Epithelial cell of prostate (primary cell): ENCODE results near the gene HLA-E.
"Not testable (repeated sequence)": the region's sequence is repeated elsewhere in the genome, so short reads cannot be mapped to it uniquely, and the experiment has no call there.

Experiments
- DNase-seq: peaks from one replicate; pipeline ENCODE4 v3.0.0-alpha.2; 2011; ENCODE audit warnings: low read depth, low spot score
- H3K27ac ChIP-seq: fragments of 450-650 bp; 2 replicates; pipeline ENCODE4 v1.5.1; 2017; ENCODE audit warnings: mild to moderate bottlenecking

HLA-E gene

DNA sequence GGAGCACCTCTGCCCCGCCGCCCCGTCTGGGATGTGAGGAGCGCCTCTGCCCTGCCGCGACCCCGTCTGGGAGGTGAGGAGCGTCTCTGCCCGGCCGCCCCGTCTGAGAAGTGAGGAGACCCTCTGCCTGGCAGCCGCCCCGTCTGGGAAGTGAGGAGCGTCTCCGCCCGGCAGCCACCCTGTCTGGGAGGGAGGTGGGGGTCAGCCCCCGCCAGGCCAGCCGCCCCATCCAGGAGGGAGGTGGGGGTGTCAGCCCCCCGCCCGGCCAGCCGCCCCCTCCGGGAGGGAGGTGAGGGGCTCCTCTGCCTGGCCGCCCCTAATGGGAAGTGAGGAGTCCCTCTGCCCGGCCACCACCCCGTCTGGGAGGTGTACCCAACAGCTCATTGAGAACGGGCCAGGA lies 14.2 kb upstream of the HLA-E start:
- not testable (repeated sequence) for DNase-seq, H3K27ac ChIP-seq

DNA sequence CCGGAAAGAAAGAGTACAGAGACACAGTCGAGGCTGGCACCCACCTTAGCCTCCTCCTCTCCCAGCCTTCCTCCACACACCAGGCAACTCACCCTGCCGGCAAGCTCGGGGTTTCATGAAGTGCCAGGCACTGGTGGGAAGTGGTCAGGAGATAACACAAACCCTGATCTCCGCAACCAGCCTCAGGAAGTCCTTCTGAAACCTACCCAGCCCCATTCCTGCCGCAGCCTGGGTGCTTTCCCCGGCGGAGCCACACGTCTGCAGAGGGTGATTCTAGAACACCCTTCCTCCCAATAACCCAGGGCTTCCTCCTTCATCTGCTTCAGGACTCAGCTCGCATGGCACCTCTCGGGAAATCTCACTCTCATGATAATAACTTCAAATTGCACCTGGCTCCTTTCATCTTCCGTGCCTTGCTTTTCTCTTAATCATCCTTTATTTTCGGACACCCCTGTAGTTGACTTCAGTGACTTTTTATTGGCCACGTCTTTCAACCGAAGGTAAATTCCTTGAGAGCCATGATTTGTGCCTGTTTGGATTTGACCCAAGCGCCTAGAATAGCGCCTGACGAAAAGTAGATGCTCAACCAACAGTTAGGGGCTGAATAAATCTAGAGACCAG lies 8.7 kb upstream of the HLA-E start:
- no peak for DNase-seq
- H3K27ac ChIP-seq, result no peak overlapping the region

DNA sequence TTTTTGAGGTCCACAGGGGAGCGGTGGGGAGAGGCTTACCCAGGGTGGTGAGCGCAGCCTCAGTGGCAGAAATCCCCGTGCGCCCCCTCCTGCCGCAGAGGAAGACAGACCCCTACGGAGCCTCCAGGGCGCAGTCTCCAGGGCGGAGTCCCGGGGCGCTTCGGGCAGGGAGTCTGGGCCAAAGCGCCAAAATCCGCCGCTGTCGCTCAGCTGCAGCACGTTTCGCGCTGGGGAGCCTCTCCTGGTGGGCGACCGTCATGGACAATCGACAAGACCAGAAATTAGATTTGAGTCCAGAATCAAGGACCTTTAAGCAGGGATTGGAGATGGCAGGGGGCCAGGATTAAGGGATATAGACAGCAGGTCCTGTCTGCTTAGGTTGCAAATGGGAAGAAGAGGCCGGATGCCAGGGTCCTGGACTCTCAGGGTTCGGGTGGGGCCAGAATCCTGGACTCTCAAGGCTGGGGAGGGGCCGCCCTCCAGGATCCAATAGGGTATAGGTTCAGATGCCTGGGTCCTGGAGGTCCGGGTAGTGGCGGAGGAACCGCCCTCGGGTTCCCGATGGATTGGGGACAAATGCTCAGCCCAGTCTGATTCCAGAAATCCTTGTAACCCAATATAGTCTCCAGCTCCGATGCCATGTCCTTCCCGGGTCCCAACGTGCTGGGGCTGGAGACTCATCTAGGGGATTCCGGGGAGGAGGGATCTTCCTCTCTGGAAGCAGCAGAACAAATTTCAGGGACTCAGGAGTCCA lies 7.9 kb upstream of the HLA-E start:
- H3K27ac ChIP-seq, result no peak overlapping the region
- DNase-seq, result no peak

DNA sequence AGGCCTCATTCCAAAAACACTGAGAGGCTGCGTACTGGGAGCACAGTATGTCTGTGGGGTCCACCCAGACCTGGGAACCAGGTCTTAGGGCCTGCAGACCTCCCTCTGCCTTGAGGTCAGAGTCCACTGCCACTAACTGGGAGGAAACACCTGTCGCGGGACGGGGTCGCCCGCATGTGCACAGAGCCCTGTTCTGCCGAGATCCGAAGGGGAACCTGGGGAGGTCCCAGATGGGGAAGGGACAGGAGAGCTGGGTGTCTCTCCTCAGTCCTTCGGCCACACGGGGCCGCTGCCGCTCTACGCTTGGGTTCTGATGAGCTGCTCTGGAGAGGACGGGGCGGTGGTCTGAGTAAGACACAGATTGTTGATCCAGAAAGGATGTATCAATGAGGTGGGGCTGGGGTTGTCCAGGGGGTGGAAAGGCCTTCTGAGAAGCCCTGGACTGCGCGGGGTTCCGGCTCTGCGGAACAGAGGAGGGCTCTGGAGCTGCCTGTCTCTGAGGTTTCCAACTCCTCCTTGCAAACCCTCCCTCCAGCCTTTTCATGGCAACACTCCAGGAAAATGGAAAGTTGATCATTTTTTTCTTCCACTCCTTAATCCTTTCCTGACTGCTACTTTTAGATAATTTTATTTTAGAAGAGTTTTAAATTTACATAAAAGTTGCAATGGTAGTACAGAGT lies 7.2 kb upstream of the HLA-E start:
- DNase-seq, H3K27ac ChIP-seq: not testable (repeated sequence)

DNA sequence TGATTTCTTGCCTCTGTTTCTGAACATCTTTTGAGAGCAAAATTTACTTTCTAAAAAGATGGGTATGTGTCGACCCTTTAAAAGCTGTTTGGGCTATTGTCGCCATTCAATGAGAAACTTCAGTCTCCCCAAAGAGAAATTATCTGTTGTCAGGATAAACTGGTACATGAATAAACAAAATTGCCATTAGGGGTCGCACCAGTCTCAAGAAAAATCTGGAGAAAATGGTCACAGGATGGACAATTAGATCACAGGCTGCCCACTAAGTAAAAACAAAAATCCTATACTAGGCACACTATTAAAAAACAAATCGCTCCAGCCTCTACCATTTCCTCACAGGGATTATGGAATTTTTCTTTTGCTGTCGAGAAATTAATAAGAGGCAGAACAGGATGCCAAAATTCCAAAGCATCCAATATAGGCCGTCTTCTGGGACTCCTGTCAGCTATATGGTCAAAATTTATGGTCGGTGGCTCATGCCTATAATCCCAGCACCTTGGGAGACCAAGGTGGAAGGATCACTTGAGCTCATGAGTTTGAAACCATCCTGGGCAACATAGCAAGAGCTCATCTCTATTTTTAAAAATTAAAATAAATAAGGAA lies 5.5 kb upstream of the HLA-E start:
- no peak for DNase-seq
- H3K27ac ChIP-seq, result no peak overlapping the region

DNA sequence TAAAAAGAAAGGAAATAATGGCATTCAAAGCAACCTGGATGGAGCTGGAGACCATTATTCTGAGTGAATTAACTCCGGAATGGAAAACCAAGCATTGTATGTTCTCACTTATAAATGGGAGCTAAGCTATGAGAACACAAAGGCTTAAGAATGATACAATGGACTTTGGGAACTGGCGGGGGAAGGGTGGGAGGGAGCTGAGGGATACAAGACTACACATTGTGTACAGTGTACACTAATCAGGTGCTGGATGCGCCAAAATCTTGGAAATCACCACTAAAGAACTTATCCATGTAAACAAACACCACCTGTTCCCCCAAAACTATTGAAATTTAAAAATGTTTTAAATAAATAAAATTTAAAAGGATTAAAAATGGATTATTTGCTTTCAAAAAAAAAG lies 4.1 kb upstream of the HLA-E start:
- no peak overlapping the region for H3K27ac ChIP-seq
- DNase-seq, result no peak

DNA sequence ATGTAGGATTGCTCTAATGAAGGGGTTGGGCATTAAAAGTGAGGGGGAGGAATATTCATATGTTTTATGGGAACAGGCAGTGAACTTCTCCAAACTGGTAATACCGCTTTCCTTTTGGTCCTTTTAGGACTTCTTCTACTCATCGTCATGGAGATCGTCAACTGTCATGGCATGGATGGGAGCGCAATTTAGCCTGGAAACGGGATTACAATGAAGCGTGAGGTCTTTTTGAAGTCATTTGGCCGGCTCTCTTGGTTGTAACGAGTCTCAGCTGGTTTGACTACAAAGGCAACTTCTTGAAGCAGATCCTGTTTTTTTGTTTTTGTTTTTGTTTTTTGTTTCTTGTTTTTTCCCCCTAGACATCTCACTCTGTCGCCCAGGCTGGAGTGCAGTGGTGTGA lies 1.4 kb upstream of the HLA-E start:
- H3K27ac ChIP-seq, result no peak overlapping the region
- no peak for DNase-seq

DNA sequence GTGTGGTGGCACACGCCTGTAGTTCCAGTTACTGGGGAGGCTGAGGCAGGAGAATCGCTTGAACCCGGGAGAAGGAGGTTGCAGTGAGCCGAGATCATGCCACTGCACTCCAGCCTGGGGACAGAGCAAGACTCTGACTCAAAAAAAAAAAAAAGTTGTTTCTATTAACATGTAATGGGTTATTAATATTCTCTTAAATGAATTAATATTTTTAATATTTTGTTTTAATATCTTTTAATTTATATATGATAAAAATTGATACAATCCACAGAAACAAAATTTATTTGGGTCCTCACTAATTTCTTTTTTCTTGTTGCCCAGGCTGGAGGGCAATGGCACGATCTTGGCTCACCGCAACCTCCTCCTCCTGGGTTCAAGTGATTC lies 620 bp upstream of the HLA-E start:
- peak overlapping the region; percentile 90 for H3K27ac ChIP-seq
- DNase-seq, result not testable (repeated sequence)

DNA sequence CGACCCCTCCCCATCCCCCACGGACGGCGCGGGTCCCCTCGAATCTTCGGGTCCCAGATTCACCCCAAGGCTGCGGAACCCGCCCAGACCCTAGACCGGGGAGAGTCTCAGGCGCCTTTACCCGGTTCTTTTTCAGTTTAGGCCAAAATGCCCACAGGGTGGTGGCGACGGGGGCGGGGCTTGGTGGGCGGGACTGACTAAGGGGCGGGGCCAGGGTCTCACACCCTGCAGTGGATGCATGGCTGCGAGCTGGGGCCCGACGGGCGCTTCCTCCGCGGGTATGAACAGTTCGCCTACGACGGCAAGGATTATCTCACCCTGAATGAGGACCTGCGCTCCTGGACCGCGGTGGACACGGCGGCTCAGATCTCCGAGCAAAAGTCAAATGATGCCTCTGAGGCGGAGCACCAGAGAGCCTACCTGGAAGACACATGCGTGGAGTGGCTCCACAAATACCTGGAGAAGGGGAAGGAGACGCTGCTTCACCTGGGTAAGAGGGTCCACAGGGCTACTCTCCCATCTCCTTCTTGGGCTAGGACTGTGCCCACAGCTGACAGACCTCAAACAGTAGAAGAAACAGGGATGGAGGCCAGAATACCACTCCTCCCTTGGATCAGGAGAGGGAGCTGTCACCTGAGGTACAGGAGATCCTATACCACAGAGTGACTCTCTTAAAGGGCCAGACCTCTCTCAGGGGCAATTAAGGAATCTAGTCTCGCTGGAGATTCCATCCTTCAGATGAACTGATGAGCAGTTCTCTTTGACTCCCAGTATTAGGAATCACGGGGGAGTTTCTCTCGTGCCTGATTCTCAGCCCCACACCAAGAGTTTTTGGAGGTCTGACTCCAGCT lies 942 bp downstream of the HLA-E start:
- H3K27ac ChIP-seq, result peak overlapping the region; percentile 90
- DNase-seq, result no peak

DNA sequence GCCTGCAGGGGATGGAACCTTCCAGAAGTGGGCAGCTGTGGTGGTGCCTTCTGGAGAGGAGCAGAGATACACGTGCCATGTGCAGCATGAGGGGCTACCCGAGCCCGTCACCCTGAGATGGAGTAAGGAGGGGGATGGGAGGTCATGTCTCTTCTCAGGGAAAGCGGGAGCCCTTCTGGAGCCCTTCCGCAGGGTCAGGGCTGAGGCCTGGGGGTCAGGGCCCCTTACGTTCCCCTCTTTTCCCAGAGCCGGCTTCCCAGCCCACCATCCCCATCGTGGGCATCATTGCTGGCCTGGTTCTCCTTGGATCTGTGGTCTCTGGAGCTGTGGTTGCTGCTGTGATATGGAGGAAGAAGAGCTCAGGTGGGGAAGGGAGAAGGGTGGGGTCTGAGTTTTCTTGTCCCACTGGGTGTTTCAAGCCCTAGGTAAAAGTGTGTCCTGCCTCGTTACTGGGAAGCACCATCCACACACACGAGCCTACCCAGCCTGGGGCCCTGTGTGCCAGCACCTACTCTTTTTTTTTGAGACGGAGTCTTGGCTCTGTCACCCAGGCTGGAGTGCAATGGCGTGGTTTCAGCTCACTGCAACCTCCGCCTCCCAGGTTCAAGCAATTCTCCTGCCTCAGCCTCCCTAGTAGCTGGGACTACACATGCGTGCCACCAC lies 2.1 kb downstream of the HLA-E start:
- not testable (repeated sequence) for DNase-seq, H3K27ac ChIP-seq

DNA sequence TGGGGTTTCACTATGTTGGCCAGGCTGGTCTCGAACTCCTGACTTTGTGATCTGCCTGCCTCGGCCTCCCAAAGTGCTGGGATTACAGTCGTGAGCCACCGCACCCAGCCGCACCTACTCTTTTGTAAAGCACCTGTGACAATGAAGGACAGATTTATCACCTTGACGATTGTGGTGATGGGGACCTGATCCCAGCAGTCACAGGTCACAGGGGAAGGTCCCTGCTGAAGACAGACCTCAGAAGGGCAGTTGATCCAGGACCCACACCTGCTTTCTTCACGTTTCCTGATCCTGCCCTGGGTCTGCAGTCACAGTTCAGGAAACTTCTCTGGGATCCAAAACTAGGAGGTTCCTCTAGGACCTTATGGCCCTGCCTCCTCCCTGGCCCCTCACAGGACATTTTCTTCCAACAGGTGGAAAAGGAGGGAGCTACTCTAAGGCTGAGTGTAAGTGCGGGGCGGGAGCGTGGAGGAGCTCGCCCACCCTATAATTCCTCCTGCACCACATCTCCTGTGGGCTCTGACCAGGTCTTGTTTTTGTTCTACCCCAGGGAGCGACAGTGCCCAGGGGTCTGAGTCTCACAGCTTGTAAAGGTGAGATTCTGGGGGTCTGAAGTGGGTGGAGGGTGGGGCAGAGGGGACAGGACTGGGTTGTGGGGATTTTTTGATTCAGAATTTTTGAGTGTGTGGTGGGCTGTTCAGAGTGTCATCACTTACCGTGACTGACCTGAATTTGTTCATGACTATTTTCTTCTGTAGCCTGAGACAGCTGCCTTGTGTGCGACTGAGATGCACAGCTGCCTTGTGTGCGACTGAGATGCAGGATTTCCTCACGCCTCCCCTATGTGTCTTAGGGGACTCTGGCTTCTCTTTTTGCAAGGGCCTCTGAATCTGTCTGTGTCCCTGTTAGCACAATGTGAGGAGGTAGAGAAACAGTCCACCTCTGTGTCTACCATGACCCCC lies 3.0 kb downstream of the HLA-E start:
- DNase-seq, result no peak
- no peak overlapping the region for H3K27ac ChIP-seq

DNA sequence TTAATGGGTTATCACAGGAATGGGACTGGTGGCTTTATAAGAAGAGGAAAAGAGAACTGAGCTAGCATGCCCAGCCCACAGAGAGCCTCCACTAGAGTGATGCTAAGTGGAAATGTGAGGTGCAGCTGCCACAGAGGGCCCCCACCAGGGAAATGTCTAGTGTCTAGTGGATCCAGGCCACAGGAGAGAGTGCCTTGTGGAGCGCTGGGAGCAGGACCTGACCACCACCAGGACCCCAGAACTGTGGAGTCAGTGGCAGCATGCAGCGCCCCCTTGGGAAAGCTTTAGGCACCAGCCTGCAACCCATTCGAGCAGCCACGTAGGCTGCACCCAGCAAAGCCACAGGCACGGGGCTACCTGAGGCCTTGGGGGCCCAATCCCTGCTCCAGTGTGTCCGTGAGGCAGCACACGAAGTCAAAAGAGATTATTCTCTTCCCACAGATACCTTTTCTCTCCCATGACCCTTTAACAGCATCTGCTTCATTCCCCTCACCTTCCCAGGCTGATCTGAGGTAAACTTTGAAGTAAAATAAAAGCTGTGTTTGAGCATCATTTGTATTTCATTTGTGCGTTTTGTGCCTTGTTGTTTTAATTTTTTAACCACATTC lies 4.4 kb downstream of the HLA-E start:
- no peak for DNase-seq
- no peak overlapping the region for H3K27ac ChIP-seq

DNA sequence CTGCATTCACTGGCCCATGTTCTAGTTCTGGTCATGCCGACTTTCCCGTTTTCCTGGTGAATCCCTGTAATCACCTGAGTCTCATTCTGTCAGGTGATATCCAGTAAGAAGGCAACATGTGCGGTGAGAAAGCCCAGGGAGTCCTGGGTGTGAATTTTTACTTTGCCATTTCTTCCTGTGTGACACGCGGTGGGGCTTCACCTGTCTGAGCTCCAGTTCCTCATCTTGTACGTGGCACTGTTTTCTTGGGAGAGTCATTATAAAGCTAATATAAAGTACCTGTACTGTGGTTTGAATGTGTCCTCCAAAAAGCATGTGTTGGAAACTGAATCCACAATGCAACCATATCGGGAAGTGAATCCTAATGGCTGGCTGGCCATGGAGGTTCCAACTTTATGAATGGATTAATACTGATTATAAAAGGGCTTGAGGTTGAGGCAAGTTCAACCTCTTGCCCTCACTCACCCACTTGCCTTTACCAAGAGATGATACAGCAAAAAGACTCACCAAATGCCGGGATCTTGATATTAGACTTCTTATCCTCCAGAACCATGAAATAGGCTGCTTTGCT lies 5.1 kb downstream of the HLA-E start:
- no peak overlapping the region for H3K27ac ChIP-seq
- DNase-seq, result no peak

DNA sequence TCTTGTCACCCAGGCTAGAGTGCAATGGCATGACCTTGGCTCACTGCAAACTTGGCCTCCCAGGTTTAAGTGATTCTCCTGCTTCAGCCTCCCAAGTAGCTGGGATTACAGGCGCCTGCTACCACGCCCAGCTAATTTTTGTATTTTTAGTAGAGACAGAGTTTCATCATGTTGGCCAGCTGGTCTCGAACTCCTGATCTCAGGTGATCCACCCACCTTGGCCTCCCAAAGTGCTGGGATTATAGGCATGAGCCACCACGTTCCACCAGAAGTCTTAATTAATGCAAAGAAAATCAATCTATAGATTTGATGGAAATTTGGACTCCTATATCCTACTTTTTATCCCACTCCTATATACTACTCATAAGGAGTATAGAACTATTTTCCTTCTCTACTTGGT lies 5.8 kb downstream of the HLA-E start:
- DNase-seq, H3K27ac ChIP-seq: not testable (repeated sequence)

DNA sequence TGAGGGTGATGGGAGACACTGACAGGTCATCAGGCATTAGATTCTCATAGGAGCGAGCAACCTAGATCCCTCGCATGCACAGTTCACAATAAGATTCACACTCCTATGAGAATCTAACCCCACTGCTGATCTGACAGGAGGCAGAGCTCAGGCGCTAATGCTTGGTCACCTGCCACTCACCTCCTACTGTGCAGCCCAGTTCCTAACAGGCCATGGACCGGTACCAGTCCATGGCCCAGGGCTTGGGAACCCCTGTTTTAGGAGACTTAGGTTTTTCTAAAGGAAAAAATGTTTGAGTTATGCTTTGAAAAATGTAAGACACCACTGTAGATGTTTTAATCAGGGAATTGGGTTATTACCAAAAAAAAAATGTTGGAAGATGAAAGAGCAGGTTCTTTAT lies 6.7 kb downstream of the HLA-E start:
- no peak for DNase-seq
- H3K27ac ChIP-seq, result peak overlapping the region; percentile 46

DNA sequence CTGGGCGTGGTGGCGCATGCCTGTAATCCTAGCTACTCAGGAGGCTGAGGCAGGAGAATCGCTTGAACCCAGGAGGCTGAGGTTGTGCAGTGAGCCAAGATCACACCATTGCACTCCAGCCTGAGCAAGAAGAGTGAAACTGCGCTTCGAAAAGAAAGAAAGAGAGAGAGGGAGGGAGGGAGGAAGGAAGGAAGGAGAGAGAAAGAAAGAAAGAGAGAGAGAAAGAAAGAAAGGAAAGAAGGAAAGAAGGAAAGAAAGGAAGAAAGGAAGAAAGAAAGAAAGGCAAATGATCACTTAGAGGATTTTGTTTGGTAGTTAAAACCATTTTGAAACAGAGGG lies 7.9 kb downstream of the HLA-E start:
- not testable (repeated sequence) for DNase-seq
- H3K27ac ChIP-seq, result peak overlapping the region; percentile 46

DNA sequence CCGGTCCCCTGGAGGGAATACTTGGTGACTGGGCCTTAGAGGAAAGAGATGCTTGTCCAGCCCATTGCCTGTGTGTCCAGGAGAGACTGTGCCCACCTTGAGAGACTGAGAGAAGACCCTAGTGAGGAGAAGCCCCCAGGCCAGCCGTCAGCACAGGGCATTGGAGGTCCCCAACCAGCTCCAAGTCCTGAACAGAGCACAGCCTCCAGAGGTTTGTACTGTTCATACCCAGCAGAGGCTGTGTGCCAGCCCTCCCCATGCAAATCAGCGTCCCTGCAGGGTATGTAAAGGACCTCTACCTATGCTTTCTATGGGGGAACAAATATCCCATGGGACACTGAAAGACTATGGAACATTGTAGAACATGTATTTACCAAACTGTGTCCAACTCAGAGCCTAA lies 8.4 kb downstream of the HLA-E start:
- no peak for DNase-seq
- no peak overlapping the region for H3K27ac ChIP-seq

DNA sequence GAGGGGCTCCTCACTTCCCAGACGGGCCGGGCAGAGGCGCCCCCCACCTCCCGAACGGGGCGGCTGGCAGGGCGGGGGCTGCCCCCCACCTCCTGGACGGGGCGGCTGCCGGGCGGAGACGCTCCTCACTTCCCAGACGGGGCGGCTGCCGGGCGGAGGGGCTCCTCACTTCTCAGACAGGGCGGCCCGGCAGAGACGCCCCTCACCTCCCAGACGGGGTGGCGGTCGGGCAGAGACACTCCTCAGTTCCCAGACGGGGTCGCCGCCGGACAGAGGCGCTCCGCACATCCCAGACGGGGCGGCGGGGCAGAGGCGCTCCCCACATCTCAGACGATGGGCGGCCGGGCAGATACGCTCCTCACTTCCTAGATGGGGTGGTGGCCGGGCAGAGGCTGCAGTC lies 9.4 kb downstream of the HLA-E start:
- DNase-seq, H3K27ac ChIP-seq: not testable (repeated sequence)
